ENCODE data around the gene ZFP62.
A peak's percentile ranks its signal among the peaks of the same experiment; 100 is the strongest.

The ZFP62 gene

DNA sequence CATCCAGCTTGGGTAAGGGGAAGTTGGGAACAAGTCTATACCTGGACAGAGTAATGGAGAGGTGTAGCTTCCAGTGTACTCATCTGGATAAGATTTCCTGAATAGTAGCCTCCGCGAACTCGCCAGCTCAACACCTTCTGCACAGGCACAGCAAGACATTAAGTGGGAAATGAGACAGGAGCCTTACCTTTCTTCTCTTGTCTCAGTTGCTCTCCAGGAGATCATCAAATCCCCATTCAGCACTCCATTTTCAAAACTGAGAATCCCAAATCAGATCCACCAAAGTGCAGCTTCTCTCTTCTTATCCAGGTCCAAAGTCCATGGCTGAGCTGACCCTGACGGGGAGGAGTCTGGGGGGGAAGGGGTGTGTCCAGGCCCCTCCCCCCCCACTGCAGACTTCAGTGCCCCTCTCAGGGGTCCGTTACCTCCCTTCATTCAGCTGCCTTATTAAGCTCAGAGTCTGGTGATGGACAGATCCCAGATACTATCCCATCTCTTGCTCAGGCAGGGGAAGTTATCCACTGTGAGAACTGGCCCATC is 52.5 kb downstream of the ZFP62 start:
- DNase-seq (ENCODE audit: low read depth) = no peak
- H3K4me3 ChIP-seq (ENCODE audit: low read depth, low read length) = peak overlapping the region; percentile 95
- TF ChIP-seq CTCF (conservative IDR thresholded peaks at IDR 0.05; ENCODE audit: low read depth, low read length) = no peak

DNA sequence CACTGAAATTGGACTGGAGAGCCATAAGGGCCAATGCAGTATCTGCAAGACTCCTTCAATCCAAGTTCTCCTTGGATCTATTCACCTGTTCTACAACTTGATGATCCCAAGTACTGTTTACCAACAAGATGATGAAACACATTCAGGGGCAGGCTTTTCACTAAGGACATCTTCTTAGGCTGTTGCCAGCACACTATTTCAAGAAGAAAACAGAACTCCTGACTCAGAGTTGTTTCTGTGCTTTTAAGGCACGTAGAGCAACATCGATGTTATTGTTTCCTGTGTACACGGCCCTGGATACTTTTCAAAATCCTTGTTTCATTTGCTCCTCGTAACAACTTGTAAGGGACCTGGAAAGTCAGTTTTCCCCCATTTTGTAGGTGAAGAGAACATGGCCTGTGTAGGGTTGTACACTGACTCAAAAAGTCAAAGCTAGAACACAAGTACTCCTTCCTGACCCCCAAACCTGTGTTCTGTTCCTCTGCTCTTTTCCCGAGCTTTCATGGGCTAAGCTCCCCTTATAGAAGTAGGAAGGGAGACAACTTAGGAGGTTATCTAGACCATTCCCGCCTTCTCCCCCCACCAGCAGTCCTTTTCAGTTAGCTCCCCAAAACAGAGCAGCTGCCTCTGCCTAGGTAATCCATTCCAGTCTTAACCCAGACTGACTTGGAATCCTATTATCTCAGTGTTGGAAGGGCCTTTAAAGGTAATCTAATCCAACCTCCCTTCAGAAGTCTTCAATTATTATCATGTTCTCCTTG is 53.2 kb downstream of the ZFP62 start:
- DNase-seq (ENCODE audit: low read depth) = peak; percentile 47
- H3K4me3 ChIP-seq (ENCODE audit: low read depth, low read length) = no peak overlapping the region
- TF ChIP-seq CTCF (conservative IDR thresholded peaks at IDR 0.05; ENCODE audit: low read depth, low read length) = no peak

GRCh38 chr5:180807046-180807445 is 54.0 kb downstream of the ZFP62 start:
- no peak for TF ChIP-seq CTCF (conservative IDR thresholded peaks at IDR 0.05; ENCODE audit: low read depth, low read length)
- DNase-seq (ENCODE audit: low read depth) = no peak
- H3K4me3 ChIP-seq (ENCODE audit: low read depth, low read length) = no peak overlapping the region

DNA sequence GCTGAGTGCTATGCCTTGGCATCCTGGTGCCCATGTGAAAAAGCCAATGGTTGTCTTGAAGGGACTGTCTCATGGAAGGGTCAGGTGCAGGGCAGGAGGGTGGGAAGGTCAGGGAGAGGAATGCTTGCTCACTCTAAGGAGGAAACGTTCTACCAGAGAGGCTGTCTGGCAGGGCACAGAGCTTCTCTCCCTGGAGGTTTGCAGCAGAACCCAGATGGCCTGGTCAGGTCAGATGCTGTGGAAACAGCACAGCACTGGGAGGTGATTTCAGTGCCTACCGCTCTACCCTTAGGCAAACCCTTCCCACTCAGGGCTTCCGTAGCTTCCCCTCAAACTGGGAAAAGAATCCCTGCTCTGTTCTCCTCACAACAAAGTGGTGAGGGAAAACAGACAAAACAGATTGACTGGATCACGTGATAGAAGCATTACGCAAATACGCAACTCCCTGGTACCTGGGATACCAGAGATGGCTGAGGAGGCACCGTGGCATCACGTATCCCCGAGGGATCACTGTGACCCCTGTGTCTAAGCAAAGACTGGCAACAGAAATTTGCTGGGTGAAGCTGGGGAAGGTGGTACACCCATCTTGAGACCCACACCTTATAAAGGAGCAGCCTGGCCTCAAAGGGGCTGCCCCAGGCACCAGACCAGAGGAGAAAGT is 54.6 kb downstream of the ZFP62 start:
- TF ChIP-seq CTCF (conservative IDR thresholded peaks at IDR 0.05; ENCODE audit: low read depth, low read length) = no peak
- no peak overlapping the region for H3K4me3 ChIP-seq (ENCODE audit: low read depth, low read length)
- no peak for DNase-seq (ENCODE audit: low read depth)

DNA sequence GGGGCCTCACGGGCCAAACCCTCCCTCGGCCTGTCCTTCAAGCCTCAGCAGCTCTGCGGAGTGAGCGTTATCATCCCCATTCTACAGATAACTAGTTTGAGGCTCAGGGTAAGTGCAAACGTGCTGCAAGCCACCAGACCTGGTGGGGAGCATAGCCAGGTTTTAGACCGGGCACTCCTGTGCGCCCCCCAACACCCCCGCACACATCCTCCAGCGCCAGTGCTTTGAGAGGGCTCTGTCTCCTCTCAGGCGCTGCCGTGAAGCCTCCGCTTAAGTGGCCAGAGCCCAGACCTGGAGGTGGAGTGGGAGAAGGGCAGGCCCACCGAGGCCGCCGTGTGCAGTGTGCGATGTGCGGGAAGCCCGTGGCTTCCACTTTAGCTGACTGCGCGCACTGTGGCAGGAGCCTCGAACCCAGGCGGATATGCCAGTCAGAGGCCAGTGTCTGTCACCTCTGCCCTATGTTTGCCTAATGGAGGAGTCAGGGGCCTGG is 56.9 kb downstream of the ZFP62 start:
- no peak for TF ChIP-seq CTCF (conservative IDR thresholded peaks at IDR 0.05; ENCODE audit: low read depth, low read length)
- no peak overlapping the region for H3K4me3 ChIP-seq (ENCODE audit: low read depth, low read length)
- DNase-seq (ENCODE audit: low read depth) = no peak

DNA sequence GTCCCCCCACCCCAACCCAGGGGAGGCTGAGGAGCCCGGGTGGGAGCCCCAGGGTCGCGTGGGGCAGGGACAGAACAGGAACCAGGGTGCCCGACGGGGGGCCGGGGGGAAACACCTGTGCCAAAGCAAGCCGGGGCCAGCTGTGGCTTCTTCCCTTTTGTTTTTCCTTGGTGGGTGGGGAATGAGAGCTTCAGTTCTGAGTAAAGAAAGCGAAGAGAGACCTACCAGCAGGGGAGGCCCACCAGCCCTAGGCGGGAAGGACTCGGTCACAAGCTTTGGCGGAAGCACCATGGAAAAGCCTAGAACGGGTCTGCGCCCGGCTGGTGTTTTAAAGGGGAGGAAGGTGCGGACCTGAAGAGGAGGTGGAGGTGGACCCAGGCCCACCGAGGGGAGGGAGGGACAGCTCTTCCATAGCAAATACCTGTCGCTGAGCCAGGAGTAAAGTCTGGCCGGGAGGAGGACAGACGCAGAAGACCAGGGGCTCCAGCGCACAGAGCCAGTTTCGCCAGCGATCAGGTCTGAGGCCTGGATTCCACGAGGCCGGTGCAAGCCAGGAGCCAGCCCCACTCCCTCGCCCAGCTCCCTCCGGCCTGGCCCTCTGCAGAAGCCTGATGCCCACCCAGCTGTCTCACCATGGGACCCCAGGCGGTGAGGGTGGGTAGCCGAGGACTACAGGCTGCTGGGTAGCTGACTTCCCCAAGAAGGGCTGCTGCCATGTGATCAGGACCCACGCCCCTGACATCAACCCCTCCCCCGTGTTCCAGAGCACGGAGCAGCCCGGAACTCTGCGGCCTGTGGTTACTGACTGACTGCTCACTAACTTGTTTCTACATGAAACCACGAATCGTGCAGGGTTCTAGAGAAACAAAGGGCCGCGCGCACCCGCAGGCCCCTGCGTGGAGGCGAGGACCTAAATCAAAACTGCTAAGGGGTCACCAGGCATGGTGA is 57.6 kb downstream of the ZFP62 start:
- peak; percentile 40 for TF ChIP-seq CTCF (conservative IDR thresholded peaks at IDR 0.05; ENCODE audit: low read depth, low read length)
- H3K4me3 ChIP-seq (ENCODE audit: low read depth, low read length) = peak overlapping the region; percentile 99
- peak; percentile 48 for DNase-seq (ENCODE audit: low read depth)

All from choroid plexus epithelial cell (primary cell).